Right atrium auricular region (tissue), 2 donors: ENCODE results near the gene IP6K2. TPM values are rescaled to one million over a fixed set of nuclear protein-coding genes. Genes with fewer than 3 reads are reported as not detected.
"Not testable (repeated sequence)": the region's sequence is repeated elsewhere in the genome, so short reads cannot be mapped to it uniquely, and the experiment has no call there.

ENCODE experiments used
- DNase-seq: peaks from one replicate; pipeline ENCODE4 v3.0.0-alpha.2; 2019; ENCODE audit warnings: low spot score
- H3K27ac ChIP-seq, 2 donors: fragments of 200-600 bp; sonication (generic); 1 replicate in 1 of 2; 2 replicates in 1 of 2; pipeline ENCODE4 v1.5.1; 2016 to 2019
- H3K27me3 ChIP-seq, 2 donors: fragments of 200-600 bp; sonication (generic); one replicate each; pipeline versions ENCODE4 v1.5.1 to v1.6.0; 2017 to 2019
- H3K36me3 ChIP-seq: fragments of 200-600 bp; sonication (generic); one replicate; pipeline ENCODE4 v1.5.1; 2016
- H3K4me1 ChIP-seq, 2 donors: fragments of 200-600 bp; sonication (generic); one replicate each; pipeline versions ENCODE4 v1.5.1 to v1.6.0; 2017 to 2019
- H3K4me3 ChIP-seq, 2 donors: fragments of 200-600 bp; sonication (generic); 1 replicate in 1 of 2; 2 replicates in 1 of 2; pipeline ENCODE4 v1.5.1; 2017 to 2019; ENCODE audit warnings: mild to moderate bottlenecking in 1 of 2, moderate library complexity in 1 of 2
- H3K9me3 ChIP-seq, 2 donors: fragments of 200-600 bp; sonication (generic); one replicate each; pipeline ENCODE4 v1.5.1; 2019
- CTCF ChIP-seq, 2 donors: fragments of 200-600 bp; sonication (generic); IDR thresholded peaks; one replicate each; pipeline ENCODE4 v1.5.1; 2019; ENCODE audit warnings: antibody characterized with exemption in 2 of 2
- total RNA-seq, 2 donors: library from RNA; depleted of rRNA; stranded (reverse); fragments of >200 nt; gene quantifications; one replicate each; pipeline ENCODE4 v1.1.0, GENCODE V29; 2016

IP6K2 gene
- total RNA-seq, result 10 to 100 TPM; 35.7 to 39.6 TPM

DNA sequence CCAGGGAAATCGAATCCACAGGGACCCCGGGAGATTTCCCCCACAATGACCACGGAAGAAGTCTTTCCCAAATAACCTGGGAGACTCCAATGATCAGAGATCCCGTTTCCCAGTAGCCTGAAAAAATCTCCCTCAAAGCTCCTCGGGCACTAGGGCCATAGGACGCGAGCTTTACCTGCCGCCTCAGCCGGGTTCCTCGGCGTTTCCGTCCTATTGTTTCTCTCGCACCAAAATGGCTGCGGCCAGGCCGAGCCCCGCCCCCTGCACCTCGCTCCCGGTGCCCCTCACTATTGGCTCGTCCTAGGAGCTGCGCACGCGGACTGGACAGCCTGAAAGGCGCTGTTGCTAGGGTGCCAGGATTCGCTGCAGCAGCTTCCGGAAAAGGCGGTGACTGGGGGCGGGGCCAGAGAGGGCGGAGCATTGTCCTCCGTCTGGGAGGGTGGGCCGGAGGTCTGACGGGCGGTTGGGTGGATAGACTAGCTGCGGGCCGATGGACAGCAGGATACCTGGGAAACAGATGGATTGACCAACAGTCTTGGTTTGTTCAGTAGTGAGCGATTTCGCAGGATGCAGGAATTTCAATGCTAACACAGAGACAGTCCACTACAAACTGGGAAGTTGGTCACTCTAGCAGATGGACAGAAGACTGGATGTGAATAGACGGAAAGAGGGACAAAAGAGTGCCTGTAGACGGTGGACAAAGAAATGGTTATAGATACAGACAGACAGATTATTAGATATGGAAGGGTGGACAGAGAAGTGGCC lies at the start of gene IP6K2:
TSS of gene IP6K2 (minus strand) at position 240 of the 765 bp plus-strand sequence. CDS start 21,930 bp downstream, outside the sequence.
- Histone ChIP-seq H3K27me3 (no peaks in the 10 kb centered on the region), H3K27ac (peak within 1 kb of the TSS; percentile 85 to 90), H3K4me3 (peak within 1 kb of the TSS; percentile 75 to 77), H3K9me3 (no peaks in the 10 kb centered on the region), H3K36me3 (peaks cover 16% of the 10 kb centered on the region), H3K4me1 (peaks cover 0 to 32% of the 10 kb centered on the region in 2 donors)
- no peak for TF ChIP-seq CTCF (IDR thresholded peaks at IDR 0.05)
- DNase-seq, result peak; percentile 98

DNA sequence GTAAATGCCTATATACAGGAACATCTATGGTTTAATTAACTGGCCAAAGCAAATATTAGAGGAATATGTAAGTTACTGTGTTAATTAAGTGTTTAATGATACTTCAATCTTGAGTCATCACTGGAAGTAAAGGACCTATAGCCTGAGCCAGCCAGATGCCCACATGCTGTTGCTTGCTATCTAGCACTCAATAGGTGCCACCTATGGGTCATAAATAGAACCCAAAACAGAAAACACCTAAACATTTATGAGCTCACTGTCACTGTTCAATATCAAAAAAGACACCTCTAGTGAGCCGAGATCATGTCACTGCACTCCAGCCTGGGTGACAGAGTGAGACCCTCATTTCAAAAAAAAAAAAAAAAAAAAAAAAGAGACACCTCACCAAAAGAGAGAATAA lies 48.4 kb upstream of the IP6K2 start:
- H3K9me3 ChIP-seq, result no peaks in the 10 kb centered on the region
- H3K27ac ChIP-seq, result no peak overlapping the region
- H3K4me3 ChIP-seq, result no peak overlapping the region
- no peaks in the 10 kb centered on the region for H3K27me3 ChIP-seq
- no peak for DNase-seq
- peaks cover 43% of the 10 kb centered on the region for H3K36me3 ChIP-seq
- TF ChIP-seq CTCF (IDR thresholded peaks at IDR 0.05), result peak in 1 of 2 donors; percentile 32
- H3K4me1 ChIP-seq, result no peaks in the 10 kb centered on the region

GRCh38 chr3:48762816-48763215 lies 45.8 kb upstream of the IP6K2 start:
- Histone ChIP-seq H3K27ac (no peak overlapping the region), H3K27me3 (no peaks in the 10 kb centered on the region), H3K36me3 (peaks cover 24% of the 10 kb centered on the region), H3K4me3 (no peak overlapping the region), H3K9me3 (no peaks in the 10 kb centered on the region), H3K4me1 (no peaks in the 10 kb centered on the region)
- TF ChIP-seq CTCF (IDR thresholded peaks at IDR 0.05), result no peak
- DNase-seq, result no peak

- not testable (repeated sequence) for H3K4me1 ChIP-seq, DNase-seq, H3K27ac ChIP-seq, H3K4me3 ChIP-seq, H3K27me3 ChIP-seq, H3K9me3 ChIP-seq
- H3K36me3 ChIP-seq, result peaks cover 27% of the 10 kb centered on the region
Observed at GRCh38 chr3:48759991-48760540, 43.0 kb upstream of the IP6K2 start.

DNA sequence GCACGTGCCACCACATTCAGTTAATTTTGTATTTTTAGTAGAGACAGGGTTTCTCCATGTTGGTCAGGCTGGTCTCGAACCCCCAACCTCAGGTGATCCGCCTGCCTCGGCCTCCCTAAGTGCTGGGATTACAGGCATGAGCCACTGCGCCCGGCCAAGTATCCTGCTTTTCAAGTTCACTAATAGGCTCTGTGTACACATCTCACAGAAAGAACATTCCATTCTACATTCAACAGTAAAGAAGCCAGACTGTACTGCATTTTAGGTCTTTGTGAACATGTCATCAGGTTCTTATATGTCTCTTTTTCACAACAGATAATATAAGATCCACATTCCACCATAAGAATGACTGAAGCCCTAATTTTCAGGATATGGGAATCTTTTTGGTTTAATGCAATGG lies 42.5 kb upstream of the IP6K2 start:
- H3K9me3 ChIP-seq, DNase-seq, H3K27me3 ChIP-seq, H3K4me3 ChIP-seq, H3K4me1 ChIP-seq, H3K27ac ChIP-seq: not testable (repeated sequence)
- peaks cover 21% of the 10 kb centered on the region for H3K36me3 ChIP-seq

GRCh38 chr3:48759071-48759470 lies 42.0 kb upstream of the IP6K2 start:
- DNase-seq, result no peak
- H3K4me3 ChIP-seq, result no peak overlapping the region
- H3K27ac ChIP-seq, result no peak overlapping the region
- H3K27me3 ChIP-seq, result no peaks in the 10 kb centered on the region
- H3K9me3 ChIP-seq, result no peaks in the 10 kb centered on the region
- H3K36me3 ChIP-seq, result peaks cover 17% of the 10 kb centered on the region
- no peaks in the 10 kb centered on the region for H3K4me1 ChIP-seq
- no peak for TF ChIP-seq CTCF (IDR thresholded peaks at IDR 0.05)
